NOMO-1 (cell line): ENCODE results near the gene EPHB1.
"Not testable (repeated sequence)": the region's sequence is repeated elsewhere in the genome, so short reads cannot be mapped to it uniquely, and the experiment has no call there.

Source experiments
- DNase-seq, 2 experiments: peaks; one replicate each; lab custom pipeline; 2025; ENCODE audit not compliant: unreplicated experiment in 2 of 2; lab: John Stamatoyannopoulos, UW

The EPHB1 gene

DNA sequence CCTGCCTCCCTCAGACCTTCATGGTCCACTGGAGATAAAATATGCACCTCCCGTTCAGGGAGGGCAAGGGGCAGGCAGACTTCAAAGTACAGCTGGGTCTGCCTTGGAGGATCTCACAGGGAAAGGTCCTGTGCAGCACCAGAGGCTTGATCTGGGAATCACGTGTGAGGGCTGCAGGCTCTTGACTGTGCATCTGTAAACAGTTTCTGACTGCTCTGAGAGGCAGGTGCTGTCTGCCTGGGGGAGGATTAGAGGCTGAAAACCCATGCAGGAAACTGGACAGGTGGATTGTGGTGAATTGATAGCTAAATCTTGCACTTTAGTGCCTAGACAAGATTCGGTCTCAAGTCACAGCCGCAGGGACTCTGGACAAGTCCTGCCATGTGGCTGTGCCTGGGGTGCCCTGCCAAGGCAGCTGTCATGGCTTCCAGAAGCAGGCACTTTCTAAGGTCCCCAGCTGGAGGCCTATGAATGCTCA, 239.3 kb downstream of the EPHB1 start:
- DNase-seq, result no peak

DNA sequence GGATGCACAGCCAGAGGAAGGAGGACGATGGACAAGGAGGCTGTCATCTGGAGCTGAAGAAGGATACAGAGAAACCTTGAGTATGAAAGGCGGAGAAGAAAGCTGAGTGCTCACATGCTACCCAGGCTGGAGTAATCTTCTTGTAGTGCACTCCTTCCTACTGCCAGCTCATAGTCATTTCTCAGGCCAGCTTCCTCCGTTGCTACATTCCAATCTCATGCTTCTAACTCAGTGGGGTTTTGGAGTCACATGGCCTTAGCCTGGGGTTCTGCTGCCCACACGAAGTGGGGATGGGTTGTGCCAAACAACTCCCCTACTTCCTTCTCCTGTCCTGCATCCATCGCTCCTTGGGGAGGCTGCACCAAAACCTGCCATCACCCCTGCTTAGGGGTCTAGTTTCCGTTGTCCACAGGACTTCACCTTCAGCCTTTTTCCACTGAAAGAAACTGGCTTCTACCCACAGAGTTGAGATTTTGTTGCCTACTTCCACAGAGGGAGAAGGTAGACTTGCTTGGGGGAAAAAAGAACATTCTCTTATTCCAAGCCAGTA, 239.9 kb downstream of the EPHB1 start:
- no peak for DNase-seq

DNA sequence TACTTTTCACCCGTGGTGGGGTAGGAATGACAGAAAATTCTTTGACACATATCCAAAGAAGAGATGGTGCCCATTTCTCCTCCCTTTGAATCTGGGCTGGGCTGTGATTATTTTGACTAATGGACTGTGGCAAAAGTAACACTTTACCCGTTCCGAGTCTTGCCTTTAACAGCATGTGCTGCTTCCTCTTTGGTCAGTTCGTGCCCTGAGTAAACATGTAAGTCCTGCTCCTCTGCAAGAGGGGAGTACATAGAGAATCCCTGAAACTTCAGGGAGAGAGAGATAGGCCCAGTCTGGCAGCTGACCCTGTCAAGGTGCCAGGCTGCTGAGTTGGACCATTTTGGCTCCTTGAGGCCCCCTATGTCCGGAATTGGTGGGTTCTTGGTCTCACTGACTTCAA, 243.1 kb downstream of the EPHB1 start:
- no peak for DNase-seq

DNA sequence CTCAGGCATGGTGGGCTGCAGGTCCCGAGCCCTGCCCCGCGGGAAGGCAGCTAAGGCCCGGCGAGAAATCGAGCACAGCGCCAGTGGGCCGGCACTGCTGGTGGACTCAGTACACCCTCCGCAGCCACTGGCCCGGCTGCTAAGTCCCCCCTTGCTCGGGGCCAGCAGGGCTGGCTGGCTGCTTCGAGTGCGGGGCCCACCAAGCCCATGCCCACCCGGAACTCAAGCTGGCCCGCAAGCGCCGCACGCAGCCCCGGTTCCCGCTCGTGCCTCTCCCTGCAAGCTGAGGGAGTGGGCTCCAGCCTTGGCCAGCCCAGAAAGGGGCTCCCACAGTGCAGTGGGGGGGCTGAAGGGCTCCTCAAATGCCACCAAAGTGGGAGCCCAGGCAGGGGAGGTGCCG, 244.5 kb downstream of the EPHB1 start:
- not testable (repeated sequence) for DNase-seq

DNA sequence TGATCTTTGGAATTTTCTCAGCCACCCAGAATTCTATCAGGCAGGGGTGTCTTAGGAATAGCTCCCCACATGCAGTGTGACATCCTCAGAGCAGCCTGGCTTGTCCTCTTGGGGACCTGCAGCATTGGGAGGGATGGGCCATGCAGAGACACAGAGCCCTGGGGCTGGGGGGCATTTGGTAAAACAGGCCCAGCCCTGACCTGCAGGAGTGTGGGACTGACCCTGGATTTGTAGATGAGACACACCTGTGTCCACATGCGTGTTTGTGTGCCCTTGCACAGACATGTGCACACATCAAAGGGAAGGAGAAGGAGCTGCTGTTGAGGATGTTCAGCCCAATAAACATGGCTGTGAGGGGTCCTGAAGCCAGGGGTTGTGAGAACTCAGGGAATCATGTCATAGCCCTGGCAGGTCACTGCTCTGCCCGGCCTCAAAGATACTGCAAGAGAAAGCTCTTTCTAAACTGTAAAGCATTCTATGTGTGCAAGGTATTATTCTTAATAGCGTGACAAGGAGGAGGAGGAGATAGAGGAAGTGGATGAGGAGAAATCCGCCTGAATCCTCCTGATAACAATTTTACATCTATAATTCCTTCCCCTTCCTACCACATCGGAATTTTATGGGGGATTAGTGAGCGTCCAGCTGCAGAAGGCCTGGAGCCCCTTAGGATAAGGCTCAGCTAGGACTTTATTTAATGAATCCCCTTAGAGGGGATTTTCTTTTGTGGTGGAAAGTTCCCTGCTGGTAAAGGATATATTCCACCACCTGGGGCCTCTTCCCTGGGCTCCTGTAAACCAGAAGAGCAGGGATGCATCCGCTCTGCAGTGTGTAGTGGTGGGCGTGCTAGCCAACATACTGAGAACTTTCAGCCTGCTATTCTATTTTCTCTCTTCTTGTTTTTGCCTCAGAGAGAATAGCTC, 245.5 kb downstream of the EPHB1 start:
- DNase-seq, result no peak

DNA sequence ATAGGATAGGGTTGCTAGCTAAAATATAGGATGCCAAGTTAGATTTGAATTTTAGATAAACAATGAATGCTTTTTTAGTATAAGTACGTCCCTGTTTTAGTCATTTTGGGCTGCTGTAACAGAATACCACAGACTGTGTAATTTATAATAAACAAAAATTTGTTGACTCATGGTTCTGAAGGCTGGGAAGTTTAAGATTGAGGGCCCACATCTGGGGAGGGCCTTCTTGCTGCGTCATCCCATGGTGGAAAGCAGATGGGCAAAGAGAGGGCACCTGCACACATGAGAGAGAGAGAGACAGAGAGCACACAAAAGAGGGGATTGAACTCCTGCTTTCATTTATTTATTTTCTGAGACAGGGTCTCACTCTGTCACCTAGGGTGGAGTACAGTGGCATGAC, 246.5 kb downstream of the EPHB1 start:
- DNase-seq, result no peak

DNA sequence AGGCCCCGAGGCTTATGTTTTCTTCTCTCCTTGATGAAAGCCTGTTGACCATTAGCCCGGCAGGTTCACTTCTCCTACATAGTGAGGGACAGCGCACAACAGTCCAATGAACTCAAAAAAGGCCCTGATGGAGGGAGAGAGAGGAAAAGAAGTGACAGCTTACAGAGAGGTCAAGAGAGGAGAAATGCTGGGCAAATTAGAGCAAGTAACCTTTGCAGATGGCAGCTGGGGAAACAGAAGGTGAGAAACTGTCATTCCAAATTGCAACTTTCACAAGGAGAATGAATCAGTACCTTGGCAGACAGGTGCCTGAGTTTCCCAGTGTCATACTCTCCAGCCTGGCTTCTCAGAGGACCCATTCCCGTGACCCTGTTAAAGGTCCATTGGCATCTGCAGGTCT, 252.0 kb downstream of the EPHB1 start:
- DNase-seq, result no peak

DNA sequence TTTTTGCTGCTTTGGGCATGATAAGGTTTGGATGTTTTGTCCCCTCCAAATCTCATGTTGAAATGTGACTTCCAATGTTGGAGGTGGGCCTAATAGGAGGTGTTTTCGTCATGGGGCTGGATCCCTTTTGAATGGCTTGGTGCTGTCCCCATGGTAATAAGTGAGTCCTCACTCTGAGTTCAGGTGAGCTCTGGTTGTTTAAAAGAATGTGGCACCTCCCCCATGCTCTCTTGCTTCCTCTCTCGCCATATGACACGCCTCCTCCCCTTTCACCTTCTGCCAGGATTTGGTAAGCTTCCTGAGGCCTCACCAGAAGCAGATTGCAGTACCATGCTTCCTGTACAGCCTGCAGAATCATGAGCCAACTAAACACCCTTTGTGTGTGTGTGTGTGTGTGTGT, 255.5 kb downstream of the EPHB1 start:
- no peak for DNase-seq

DNA sequence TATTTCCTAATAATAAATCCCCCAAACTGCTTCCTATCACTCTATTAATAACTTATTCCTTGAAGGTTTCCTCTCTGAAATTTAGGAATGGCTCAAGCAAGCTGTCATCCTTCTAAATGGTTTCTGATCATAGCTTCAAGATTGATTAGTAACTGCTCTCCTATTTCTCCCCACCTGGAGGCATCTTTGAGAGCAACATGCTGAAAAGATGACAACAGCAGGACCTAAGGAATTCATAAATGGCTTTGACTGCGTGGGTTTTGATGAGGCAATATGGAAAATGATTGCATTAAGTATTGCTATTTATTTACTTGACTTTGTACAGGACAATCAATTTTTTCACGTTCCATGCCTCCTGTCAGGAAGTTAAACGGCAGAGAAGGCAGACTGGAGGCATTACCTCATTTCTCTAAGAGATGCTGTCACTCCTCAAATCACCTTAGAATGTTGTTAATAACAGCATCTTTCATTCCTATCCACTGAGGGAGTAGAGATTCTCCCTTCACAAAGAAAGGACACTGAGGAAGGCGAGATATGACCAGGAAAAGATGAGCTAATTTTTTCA, 256.4 kb downstream of the EPHB1 start:
- no peak for DNase-seq

DNA sequence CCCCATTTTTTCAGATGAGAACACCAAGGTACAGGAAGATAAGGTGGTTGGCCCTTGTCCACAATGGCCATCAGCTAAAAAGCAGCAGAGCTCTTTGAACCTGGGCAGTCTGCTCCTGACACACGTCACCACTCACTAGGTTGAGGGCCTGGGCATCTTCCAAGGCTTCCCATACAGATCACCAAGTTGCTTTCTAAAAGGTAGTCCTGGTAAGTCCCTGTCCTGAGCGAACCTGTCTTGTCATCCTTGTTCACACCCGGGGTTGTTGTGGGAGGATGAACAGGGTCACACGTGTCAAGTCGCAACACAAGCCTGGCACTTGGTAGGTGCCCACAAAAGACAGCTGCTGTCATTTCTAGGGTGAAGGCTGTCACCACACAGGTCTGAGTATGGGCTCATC, 260.4 kb downstream of the EPHB1 start:
- DNase-seq, result no peak

DNA sequence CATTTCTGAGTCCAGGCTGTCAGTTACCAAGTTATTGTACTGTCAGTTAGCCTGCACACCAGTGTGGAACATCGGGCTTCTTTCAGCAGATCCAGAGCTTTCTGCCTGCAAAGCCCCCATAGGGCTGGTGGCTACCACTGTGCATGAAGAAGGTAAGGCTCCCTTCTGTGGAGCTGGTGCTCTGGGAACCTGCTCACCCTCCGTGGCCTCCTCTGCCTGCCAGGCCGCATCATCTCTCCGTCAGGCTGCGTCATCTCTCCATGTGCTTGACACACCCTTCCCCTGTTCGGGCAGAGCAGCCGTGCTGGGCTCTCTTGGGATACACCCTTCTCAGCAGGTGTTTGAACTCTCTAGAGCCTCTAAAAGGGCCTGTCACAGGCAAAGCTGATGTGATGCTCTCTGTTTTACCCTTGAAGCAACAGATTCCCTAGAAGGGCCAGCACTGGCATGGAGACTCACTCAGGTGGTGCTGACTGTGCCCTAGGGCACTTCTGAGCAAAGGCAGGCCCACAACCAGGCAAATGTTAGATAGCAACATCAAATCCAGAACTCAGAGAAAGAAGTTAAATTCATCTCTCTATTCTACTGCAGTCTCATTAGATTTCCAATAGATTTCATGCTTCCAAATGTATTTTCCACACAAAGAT, 261.1 kb downstream of the EPHB1 start:
- DNase-seq, result no peak

DNA sequence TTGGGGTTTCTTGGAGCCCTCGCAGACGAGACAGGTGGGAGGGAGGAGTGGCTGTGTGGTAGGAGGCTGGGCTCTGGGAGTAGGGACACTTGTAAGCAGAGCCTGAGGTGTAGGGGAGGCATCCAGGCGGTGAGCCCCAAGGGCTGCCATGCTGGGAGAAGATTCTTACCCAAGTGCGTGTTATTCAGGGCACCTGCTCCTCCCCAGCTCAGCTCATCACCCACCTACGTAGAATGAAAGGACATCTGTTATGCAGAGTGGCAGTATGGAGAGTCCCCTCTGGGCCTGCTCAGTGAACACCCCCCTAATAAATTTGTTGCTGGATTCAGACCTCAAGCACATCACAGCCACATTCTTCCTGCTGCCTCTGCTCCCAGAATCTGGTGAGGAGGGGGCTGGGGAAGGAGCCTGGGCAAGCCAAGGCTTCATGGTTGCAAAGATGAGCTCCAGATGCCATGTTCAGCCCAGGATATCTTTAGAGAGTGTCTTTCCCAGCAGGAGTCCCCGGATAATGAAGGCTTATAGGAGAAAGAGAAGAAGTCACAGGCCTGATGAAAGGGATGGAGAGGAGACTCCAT, 261.8 kb downstream of the EPHB1 start:
- DNase-seq, result no peak

DNA sequence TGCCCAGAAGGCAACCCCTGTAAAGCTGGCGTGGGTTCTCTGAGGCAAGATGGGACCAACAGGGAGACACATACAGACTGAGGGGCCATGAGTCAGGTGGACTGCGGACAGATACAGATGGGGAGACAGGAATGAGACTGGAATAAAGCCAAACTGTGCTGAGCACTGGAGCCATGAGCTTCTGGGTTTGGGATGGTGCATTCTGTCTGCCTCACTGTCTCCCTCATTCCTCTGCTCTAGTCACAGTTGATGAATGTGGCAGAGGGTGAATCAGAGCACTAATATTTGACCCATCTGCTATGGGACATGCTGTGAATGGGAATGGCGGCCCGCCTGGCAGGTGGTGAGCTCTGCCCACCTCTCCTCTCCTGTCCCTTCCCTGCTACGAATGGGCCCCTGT, 262.9 kb downstream of the EPHB1 start:
- no peak for DNase-seq

DNA sequence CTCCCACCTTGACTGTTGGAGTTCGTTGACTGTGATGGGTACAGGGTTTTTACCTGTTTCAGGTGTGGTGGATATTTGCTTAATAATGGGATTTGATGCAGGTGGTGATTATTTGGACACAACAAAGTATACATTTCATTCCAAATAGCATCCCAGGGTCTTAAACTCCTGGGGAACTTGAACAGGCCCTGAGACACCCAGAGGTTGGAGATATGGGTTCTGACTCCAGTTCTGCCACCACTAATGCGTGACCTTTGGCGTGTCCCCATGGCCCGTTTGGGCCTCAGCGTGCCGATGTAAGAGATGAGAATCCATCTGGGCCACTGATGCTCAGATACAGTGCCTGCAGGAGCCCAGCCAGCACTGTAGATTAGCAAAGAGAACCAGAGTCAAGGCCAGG, 264.5 kb downstream of the EPHB1 start:
- DNase-seq, result no peak

DNA sequence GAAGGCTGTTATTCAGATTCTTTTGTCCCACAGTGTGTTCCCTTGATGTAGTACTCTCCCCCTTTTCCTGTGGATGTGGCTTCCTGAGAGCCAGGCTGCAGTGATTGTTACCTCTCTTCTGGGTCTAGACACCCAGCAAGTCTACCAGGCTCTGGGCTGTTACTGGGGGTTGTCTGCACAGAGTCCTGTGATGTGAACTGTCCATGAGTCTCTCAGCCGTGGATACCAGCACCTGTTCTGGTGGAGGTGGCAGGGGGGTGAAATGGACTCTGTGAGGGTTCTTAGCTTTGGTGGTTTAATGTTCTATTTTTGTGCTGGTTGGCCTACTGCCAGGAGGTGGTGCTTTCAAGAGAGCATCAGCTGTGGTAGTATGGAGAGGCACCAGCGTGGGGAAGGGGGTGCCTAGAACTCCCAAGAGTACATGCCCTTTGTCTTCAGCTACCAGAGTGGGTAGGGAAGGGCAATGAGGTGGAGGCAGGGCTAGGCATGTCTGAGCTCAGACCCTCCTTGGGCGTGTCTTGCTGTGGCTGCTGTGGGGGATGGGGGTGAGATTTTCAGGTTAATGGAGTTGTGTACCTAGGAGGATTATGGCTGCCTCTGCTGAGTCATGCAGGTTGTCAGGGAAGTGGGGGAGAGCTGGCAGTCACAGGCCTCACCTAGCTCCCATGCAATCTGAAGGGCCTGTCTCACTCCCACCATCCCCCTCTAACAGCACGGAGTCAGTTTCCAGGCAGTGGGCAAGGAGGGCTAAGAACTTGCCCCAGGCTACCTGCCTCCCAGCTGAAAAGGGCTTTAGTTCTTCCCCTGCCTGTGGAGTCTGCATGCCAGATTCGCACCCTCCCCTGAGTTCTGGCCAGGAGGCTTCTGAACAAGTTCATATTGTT, 272.0 kb downstream of the EPHB1 start:
- not testable (repeated sequence) for DNase-seq

DNA sequence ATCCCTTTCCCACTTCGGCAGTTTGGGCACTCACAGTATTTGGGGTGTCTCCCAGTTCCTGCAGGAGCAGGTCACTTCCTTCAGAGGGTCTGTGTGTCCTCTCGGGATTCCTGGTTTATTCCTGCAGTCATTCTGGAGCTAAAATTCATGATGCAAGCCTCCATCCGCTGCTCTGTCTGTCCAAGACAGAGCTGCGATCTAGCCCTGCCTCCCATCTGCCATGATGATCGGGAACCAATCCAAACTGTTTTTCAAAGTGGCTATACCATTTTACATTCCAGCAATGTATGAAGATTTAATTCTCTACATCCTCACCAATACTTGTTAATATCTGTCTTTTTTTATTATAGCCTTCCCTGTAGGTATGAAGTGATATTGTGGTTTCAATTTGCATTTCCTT, 273.0 kb downstream of the EPHB1 start:
- DNase-seq, result no peak

DNA sequence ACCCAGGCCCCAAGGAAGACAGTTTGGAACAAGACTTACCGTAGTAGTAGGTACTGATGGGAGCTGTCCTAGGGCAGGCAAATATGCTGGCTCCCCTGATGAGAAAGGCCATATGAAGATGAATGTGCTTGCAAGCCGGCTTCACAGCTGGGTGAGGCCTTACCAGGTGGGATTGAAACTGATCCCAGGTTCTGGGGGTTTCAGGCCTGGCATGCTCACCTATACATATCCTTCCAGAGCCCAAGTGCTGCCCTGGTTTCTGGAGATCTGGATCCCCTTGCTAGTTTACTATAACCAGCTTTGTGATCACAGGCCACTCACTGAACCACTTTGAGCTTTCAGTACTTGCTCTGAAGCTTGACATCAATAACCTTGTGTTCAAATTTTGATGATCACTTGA, 274.3 kb downstream of the EPHB1 start:
- DNase-seq, result no peak

DNA sequence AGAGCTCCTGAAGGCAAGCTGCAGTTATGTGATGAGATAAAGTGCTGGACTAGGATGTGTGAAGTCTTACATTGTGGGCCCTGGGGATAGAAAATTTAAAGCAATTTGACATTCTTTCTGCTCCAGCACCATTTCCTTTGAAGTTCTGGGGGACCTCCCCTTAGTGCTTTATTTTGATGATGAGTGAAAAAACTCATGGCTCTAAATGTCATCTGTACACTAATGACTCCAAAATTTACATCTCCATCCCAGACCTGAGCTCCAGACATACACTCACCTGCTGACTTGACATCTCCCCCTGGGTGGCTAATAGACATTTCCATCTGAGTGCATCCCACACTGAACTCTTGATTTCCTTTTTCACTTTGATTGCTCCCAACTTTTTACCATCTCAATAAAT, 276.4 kb downstream of the EPHB1 start:
- DNase-seq, result no peak

DNA sequence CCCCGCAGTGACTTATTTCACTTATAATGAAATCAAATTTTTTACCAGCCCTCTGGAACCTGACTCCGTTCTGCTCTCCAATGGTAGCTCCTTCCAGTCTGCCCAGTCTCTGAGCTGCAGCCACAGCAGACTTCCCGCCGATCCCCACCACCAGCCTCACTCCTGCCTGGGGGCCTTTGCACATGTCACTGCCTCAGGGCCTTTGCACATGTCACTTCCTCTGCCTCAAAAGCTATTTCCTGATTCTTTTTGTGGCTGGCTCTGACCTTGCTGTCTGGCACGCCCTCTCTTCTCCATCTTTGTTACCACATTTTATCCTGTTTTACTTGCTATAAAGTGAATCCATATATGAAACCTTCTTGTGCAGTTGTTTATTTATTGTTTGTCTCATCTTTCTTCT, 277.4 kb downstream of the EPHB1 start:
- DNase-seq, result no peak

DNA sequence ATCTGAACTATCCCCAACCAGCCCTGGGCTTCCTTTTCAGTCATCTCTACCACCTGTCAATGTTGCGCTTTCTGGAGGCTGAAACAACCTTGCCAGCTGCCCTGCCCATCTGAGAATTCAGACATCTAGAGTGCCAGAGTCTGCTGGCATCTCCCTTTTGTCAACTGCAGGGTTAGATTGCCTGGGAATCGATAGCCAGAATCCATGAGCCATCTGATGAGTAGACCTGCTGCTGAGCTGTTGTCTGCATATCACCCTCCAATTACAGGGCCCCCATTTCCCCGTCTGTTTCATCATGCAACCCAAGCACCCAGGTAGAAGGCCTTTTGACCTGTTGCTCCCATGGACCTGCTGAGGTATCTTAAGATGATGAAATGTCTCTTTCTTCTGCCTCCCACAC, 280.1 kb downstream of the EPHB1 start:
- no peak for DNase-seq
